Left kidney (tissue), 2 donors: ENCODE measurements around the gene POMGNT2. TPM values are rescaled to one million over a fixed set of nuclear protein-coding genes. Genes with fewer than 3 reads are reported as not detected.
"Not testable (repeated sequence)": the region's sequence is repeated elsewhere in the genome, so short reads cannot be mapped to it uniquely, and the experiment has no call there.

Experiments
- DNase-seq: peaks from one replicate; pipeline ENCODE4 v3.0.0-alpha.2; 2013
- polyA plus RNA-seq: library from polyadenylated mRNA; unstranded; fragments of 120-200 nt; gene quantifications from one replicate; pipeline ENCODE4 v1.2.1, GENCODE V29; 2013; ENCODE audit not compliant: insufficient read length

The POMGNT2 gene
- polyA plus RNA-seq, 1 donor = 19.0 TPM

DNA sequence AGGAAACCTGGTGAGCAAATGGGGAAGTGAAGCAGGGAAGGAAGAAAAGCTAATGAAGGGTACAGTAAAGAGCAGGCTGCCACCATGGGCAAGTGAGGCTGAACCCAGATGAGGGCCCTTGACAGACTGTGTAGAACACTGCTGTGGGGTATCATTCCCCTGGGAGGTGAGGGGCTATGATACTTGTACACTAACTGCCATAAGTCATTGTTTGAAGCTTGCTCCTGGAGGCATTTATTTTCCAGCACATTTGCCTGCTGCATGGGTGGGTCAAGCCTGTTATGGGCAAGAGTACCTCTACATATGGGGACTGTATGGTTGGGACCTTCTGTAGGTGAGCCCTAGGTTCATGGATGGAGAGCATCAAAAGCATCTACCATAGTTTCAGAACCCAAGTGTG is 57.4 kb downstream of the POMGNT2 start:
- DNase-seq = no peak

DNA sequence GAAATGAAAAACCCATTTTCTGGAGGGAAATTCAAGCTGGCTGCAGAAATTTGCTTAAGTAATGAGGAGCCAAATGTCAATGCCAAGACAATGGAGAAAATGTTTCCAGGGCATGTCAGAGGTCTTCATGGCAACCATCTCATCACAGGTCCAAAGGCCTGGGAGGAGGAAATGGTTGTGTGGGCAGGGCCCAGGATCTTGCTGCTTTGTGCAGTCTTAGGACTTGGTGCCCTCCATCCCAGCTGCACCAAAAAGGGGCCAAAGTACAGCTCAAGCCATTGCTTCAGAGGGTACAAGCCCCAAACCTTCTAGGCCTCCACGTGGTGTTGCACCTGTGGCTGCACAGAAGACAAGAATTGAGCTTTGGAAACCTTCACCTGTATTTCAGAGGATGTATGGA is 59.3 kb downstream of the POMGNT2 start:
- no peak for DNase-seq

DNA sequence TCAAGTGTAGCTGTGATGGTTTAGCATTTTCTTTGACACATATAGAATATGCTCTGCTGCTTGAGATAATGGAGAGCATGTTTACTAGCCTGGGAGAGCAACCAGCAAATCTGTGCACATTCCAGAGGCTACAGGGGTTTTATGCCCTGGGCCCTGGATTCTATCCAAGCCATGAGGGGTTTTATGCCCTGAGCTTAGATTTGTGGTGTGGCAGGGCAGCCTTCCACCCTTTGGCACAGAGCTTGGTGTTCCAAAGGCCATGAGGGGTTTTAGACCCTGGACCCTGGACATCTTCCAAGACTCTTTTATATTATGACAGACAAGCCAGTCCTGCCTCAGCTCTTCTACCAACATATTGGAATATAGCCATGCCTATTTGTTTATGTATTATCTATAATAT is 60.8 kb downstream of the POMGNT2 start:
- DNase-seq = not testable (repeated sequence)

DNA sequence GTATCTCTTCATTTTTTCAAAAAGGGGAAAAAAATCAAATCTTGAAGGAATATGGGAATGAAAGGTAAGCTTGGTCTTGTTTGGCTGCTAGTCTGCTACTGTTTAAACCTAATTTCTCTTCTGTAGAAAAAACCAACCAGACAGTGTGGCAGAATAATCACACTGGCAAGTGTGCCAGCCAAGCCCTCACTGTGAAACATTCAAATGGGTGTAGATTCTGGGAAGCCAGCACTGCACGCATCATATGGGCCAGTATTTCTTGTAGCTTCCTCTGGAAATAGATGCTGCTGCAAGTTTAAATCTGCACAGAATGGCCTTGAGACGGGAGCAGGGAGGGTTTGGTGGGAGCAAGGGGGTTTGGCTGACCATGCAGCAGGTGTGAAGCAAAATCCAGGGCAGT is 62.1 kb downstream of the POMGNT2 start:
- DNase-seq = no peak

DNA sequence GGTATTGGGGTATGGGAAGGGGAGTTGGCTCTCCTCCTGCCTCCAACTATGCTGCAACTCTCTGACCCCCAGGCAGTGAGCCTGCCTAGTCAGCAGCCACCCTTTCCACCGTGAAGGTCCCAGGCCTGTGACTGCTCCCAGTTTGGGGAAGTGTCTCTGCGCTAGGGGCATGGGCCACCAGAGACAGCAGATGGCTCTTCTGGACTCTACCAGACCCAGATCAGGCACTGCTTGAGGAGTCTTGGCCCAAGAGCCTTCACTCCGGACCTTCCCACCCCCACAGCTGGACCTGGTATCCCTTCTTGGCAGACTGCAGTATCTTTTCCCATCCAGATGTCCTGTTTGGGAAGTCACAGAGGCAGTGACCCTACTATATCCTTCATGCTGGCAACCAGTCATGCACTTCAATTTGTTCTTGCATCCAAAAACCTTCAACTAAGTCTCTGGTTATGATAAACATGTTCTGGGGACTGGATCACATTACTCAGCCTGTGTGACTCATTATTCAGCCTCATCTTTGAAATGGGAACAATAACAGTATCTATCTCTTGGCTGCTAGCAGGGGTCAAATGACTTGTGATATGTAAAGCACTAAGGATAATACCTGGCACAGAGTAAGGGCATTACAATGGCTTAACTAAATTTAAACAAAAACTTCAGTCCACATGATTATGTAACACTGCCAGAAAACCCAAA is 62.7 kb downstream of the POMGNT2 start:
- no peak for DNase-seq

DNA sequence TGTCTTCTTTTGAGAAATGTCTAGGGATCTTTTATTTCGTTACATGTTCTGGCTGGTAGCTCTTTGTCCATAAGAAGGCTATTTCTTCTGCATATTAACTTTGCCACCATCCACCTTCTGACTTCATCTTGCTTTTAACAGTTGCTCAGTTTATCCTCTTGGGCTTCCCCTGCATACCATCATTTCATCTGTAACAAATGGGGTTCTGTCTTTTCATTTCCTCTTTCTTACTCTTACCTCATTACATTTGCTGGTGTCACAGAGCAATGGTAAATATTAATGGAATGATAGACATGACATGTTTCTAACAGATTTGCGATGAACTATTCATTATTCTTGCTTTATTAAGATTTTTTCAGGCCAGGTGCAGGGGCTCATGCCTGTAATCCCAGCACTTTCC is 64.4 kb downstream of the POMGNT2 start:
- DNase-seq = no peak

DNA sequence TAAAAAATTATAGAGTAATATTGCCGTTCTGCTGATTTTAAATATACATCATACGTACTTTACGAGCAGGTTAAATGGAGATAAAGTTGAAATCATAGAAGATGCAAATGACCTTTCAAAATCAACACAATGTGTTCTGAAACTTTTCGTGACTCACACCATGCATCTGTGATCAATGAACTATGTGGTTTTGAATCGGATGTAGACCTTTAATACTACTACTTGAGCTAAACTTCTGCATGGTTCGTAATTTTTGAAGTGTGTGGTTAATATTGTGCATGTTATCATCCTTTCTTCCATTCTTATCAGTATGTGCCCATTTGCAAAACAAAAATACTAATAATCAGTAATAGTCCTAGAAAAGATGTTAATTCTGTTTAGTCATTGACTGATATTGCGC is 67.9 kb downstream of the POMGNT2 start:
- no peak for DNase-seq

DNA sequence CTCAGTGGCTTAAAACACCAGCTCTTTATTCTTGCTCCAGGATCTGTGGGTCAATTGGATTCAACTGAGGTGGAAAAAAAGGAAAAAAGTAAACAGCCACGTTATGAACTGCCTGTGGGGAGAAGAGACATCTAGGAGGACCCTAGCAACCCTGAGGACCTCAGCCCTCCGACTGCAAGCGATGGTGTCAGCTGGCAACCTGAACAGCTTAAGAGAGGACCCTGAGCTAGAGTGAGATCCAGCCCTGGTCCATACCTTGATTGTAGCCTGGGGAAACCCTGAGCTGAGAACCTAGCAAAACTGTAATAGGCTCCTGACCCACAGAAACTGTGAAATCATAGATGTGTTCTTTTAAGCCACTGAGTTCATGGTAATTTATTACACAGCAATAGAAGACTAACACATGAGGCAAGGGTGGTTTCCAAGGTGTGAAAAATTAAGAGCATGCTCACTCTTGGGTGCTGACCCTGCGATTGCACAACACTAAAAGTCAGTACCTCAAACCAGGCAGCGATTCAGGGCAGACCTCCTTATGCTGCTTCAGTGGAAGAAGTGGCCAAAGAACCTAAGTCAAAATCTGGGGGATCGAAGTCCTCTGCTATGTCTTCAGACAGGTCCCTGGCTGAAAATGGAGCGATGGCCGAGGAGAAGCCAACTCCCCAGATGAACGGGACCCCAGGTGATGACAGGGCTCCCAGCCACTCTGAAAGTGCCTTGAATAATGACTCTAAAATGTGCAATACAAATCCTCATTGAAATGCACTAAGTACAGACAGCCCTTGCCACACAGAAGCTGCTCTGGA is 69.1 kb downstream of the POMGNT2 start:
- no peak for DNase-seq

DNA sequence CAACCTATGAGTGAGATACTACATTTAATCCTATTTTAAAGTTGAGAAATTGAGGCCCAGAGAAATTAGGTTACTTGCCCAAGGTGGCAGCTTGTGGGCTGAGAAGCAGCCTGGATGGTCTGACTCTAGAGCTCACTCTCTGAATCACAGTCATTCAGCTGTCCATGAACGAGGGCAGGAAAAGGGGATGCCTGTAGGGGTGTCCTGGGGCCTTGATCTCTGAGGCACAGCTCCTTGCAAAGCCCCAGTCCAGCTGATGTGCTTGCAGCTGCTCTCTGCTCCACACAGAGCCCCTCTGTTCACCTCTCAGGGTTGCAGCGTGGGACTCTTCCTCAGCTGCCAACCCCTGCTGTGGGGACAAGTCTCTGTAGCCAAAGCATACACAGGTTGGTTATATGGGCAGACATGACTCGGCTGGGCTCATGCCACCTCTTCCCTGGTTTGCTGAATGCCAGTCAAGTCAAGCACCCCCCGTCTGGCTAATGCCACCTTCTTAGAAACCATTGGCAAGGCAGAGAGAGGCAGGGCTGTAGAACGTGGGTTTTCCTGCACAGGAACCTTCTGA is 70.0 kb downstream of the POMGNT2 start:
- DNase-seq = no peak

DNA sequence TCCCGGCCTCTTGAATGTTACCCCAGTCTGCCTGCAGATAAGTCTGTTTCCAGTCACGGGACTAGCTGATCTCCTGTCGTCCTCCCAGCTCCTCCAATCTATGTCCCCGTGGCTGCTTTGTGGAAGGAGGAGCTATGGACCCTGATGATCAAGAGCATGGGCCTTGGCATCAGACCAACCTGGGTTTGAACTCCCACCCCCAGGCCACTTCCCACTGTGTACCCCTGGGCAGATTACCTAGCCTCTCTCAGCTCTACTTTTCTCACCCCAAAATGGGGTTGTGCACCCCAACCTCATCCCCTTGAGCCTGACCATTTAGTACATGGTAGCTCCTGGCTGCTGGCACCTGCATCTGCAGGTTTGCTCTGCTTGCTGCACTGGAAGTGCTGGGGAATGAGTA is 71.0 kb downstream of the POMGNT2 start:
- no peak for DNase-seq

DNA sequence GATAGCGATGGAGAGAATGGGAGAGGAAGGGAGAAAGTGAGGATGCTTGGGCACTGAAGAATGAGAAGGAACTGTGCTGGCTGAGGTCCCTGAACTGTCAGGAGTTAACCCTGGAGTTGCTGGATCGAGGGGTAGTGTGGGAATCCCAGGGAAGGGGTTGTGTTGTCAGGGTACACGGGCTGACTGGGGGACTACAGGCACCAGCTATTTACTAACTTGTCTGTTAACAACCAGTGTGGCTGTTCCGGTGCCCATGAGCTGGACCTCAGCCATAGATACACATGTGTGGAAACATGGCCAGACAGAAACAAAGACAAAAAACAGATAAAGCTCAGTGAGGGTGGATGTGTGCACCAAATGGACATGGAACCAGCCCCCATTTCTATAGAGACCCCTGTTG is 71.7 kb downstream of the POMGNT2 start:
- no peak for DNase-seq

DNA sequence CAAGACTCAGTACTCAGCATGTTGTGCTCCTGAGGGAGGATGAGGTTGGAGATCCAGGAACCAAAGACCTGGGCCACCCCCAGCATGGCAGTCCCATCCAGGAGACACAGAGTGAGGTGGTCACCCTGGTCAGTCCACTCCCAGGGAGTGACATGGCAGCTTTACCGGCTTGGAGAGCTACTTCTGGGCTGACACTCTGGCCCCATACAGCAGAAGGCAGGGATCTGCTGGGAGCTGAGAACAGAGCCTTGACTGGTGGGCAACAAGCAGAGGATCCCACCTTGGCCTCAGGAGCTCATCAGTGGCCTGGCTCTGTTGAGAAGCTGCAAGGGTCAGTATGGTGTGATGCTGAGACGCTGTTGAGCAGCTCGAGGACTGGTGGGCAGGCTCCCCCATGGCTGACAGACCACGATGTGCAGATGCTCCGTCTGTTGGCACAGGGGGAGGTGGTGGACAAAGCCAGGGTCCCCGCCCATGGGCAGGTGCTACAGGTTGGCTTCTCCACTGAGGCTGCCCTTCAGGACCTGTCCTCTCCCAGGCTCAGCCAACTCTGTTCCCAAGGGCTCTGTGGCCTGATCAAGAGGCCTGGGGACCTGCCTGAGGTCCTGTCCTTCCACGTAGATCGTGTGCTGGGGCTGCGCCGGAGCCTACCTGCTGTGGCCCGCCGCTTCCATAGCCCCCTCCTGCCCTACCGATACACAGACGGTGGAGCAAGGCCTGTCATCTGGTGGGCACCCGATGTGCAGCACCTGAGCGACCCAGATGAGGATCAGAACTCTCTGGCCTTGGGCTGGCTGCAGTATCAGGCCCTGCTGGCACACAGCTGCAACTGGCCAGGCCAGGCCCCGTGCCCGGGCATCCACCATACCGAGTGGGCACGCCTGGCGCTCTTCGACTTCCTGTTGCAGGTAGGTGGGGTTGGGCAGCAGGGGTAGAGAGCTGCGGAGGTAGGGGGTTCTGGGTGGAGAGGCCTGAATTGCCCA is 72.9 kb downstream of the POMGNT2 start:
- DNase-seq = no peak

DNA sequence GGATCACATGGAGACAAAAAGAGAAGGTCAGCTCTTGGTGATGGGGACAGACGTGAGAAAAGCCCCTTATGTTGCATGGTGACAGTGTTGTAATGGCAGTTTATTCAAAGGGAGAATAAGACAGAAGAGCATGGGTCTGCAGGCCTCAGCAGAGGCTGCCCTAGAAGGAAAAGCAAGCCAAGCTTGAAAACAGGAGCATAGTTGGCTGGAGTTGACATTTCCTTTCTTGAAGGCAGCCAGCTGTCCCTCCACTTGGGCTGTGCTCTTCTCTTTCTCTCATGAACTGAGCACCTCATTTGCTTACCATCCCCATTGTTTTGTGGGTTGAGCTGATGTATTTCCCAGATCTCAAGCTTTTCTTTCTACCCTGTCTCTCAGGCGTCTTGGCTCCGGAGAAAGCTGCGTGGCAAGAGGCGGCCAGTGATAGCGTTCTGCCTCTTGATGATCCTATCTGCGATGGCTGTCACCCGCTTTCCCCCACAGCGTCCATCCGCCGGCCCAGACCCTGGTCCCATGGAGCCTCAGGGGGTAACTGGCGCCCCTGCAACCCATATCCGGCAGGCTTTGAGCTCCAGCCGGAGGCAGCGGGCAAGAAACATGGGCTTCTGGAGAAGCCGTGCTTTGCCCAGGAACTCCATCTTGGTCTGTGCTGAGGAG is 73.9 kb downstream of the POMGNT2 start:
- peak; percentile 3 for DNase-seq

DNA sequence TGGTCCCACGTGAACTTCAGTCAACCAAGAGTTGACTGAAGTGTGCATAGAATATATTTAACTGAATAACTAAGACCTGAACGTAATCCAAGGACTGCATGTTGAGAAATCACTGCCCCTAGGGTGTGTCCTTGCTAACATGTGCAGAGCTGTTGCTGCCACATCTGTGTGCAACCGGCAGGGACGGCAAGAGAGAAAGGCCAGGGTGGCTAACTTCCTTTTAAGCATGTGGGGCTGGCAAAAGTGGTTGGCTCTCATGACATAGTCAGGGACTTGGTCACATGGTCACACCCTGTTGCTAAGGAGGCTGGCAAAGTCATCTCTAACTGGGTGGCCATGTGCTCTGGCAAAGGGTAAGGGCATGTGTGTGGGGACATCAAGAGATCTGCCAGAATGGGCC is 74.4 kb downstream of the POMGNT2 start:
- no peak for DNase-seq

DNA sequence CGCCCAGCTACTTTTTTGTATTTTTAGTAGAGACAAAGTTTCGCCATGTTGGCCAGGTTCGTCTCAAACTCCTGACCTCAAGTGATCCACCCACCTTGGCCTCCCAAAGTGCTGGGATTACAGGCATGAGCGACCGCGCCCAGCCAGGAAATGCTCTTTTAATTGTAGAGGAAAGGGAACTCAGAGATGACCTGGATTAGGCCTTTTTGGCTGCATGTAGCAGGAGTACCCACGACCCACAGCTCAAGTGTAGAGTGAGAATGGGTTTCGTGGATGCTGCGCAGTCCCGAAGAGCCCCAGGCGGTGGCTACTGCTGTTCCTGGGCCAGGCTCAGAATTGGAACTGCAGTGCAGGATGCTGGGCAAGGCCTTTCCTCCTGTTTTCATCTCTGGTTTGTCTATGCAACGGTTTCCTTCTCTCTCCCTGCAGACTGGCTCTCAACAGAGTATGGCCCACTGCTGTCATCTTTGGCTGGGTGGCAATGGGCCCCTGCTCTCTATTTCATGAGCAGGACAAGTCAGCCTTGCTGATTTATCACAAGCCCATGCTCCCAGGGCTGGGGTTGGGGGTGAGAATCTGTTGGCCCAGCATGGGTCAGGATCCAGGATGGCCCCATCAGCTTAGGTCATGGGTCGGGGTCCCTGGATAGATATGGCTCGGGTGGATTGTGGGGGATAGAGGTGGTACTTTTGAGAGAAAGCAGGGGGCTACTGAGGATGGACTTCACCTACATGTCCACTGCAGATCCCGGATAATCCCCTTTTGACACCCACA is 75.5 kb downstream of the POMGNT2 start:
- DNase-seq = no peak

Other genes with a start within 250 kb of the POMGNT2 start
- gene CYP8B1, start 230.2 kb downstream of the POMGNT2 start, polyA plus RNA-seq = 1.3 TPM
- gene ZNF662, start 199.9 kb downstream of the POMGNT2 start, polyA plus RNA-seq = 51.6 TPM
- 6.1 TPM for gene GASK1A, start 126.8 kb downstream of the POMGNT2 start, polyA plus RNA-seq
- 55.5 TPM for gene SNRK, start 180.5 kb upstream of the POMGNT2 start, polyA plus RNA-seq